GM21717 (cell line): ENCODE results near the gene F7.

Source experiments
- ATAC-seq: cut with Tn5 transposase; IDR thresholded peaks from one replicate; pipeline ENCODE4 v1.9.1; 2021; ENCODE audit warnings: mild to moderate bottlenecking, moderate library complexity; ENCODE audit not compliant: unreplicated experiment

Gene F7

GRCh38 chr13:113166681-113167080, 61.1 kb downstream of the F7 start:
- no peak for ATAC-seq

GRCh38 chr13:113167155-113167554, 61.6 kb downstream of the F7 start:
- ATAC-seq: no peak

DNA sequence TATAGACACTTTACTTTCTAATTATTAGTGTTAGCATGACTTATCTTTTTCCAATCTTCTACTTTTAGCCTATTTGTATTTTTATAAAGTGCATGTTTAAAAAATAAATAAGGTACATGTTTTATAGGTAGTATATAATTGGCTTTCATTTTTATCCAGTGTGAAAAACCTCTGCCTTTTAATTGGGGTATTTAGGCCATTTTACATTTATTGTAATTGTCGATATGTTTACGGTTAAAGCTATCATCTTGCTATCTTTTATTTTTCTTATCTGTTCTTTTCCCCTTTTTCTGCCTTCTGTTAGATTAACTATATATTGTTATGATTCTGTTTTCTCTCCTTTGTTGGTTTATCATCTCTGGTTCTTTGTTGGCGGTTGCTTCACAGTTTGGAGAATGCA, 62.0 kb downstream of the F7 start:
- no peak for ATAC-seq

DNA sequence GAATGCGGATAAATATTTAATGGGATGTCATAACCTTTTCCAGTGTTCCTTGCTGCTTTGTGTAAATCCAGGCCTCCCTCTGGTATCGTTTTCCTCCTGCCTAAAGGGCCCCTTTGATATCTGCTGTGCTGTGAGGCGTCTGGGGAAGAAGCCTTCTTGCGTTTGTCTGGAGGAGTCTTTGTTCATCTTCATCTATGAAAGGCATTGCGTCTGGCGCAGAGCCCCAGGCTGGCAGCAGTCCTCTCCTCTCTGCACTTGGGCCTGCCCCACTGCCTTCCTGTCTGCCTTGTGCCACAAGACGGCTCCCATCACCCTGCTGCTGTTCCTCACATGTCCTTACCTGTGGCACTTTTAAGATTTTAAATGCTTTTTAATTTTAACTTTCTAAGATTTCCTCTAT, 62.6 kb downstream of the F7 start:
- no peak for ATAC-seq

- no peak for ATAC-seq
These were observed 64.0 kb downstream of the F7 start for GRCh38 chr13:113169277-113170272.
